Lung (tissue), 12 donors: ENCODE measurements around the gene CHST11. TPM values are rescaled to one million over a fixed set of nuclear protein-coding genes. Genes with fewer than 3 reads are reported as not detected.

ENCODE experiments used
- ATAC-seq: fragments of 200-7000 bp; cut with Tn5 transposase; one replicate; pipeline ENCODE4 v1.9.1; 2020; ENCODE audit warnings: moderate number of reproducible peaks; ENCODE audit not compliant: insufficient read depth, low FRiP score
- DNase-seq, 3 donors: peaks; one replicate each; pipeline ENCODE4 v3.0.0-alpha.2; 2013 to 2017
- H3K27ac ChIP-seq, 2 donors: one replicate each; pipeline ENCODE4 v1.5.1; 2013; ENCODE audit warnings: mild to moderate bottlenecking in 2 of 2, moderate library complexity in 2 of 2, control low read depth in 1 of 2, inconsistent platforms in 1 of 2, low read depth in 1 of 2, low read length in 1 of 2
- H3K27me3 ChIP-seq, 3 donors: one replicate each; pipeline ENCODE4 v1.5.1; 2013; ENCODE audit warnings: low read length in 2 of 3; ENCODE audit not compliant: control insufficient read depth in 3 of 3, insufficient read depth in 3 of 3
- H3K36me3 ChIP-seq, 4 donors: one replicate each; pipeline ENCODE4 v1.5.1; 2013; ENCODE audit warnings: low read length in 4 of 4, mild to moderate bottlenecking in 1 of 4, moderate library complexity in 1 of 4; ENCODE audit not compliant: control insufficient read depth in 4 of 4, insufficient read depth in 4 of 4
- H3K4me1 ChIP-seq, 5 donors: one replicate each; pipeline ENCODE4 v1.5.1; 2013; ENCODE audit warnings: low read length in 5 of 5, mild to moderate bottlenecking in 2 of 5, moderate library complexity in 1 of 5; ENCODE audit not compliant: control insufficient read depth in 5 of 5, insufficient read depth in 5 of 5
- H3K4me3 ChIP-seq: one replicate; pipeline ENCODE4 v1.5.1; 2013; ENCODE audit warnings: mild to moderate bottlenecking, control low read depth, moderate library complexity
- H3K9ac ChIP-seq, 2 donors: one replicate each; pipeline ENCODE4 v1.5.1; 2013; ENCODE audit warnings: low read length in 2 of 2, control low read depth in 1 of 2; ENCODE audit not compliant: insufficient read depth in 1 of 2
- H3K9me3 ChIP-seq, 4 donors: one replicate each; pipeline ENCODE4 v1.5.1; 2013; ENCODE audit warnings: low read length in 3 of 4, mild to moderate bottlenecking in 1 of 4, moderate library complexity in 1 of 4; ENCODE audit not compliant: control insufficient read depth in 4 of 4, insufficient read depth in 3 of 4
- CTCF ChIP-seq: IDR thresholded peaks from 2 replicates; pipeline ENCODE4 v1.5.1; 2012; ENCODE audit warnings: mild to moderate bottlenecking; ENCODE audit errors: control extremely low read depth, extremely low read depth
- WGBS, 2 donors: extraction: QIAGEN DNeasy Blood & Tissue Kit; methylation state at CpG; one replicate each; pipeline ENCODE4 v1.1.7; 2013; 5-methylcytosine and 5-hydroxymethylcytosine counted together
- polyA plus RNA-seq, 2 donors: library from polyadenylated mRNA; stranded (reverse); fragments of 200-250 nt; gene quantifications; one replicate each; pipeline ENCODE4 v1.2.1, GENCODE V29; 2013
- total RNA-seq, 2 donors: library from RNA; depleted of rRNA in 1 of 2; stranded (reverse); fragments of >200 nt in 1 of 2; gene quantifications; one replicate each; pipeline ENCODE4 v1.2.1, GENCODE V29; 2014 to 2021
- donor health status: control.
- donor health status: control.
- donor health status: Bipolar disorder and iron deficiency.
- donor health status: healthy.
- donor health status: DM: yes; HTN: yes; CAD: no.

Gene CHST11
- total and polyA plus RNA-seq, 4 donors, result 9.0 to 63.2 (median 27.7) TPM

DNA sequence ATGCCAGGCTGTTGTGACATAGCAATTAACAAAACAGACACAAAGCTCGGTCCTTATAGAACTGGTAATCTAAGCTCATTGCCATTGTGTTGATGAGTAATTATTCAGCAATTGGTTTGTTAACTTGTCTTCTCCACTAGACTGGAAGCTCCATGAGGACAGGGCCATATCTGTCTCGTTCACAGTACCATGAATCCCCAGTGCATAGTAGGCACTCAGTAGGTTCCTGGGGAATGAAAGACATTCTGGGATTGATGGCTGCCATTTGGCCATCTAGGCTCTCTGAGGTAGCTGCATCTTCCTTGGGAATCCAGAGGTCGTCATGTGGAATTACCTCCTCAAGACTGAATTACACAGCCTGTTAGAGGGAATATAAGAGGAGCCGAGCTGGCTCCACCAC lies 177.3 kb downstream of the CHST11 start:
- H3K4me1 ChIP-seq, result peaks cover 0 to 7% (median 5%) of the 10 kb centered on the region in 5 donors
- no peak for TF ChIP-seq CTCF
- H3K36me3 ChIP-seq, result no peaks in the 10 kb centered on the region
- H3K4me3 ChIP-seq, result no peak overlapping the region
- H3K9me3 ChIP-seq, result no peaks in the 10 kb centered on the region
- 94 to 97% methylated on average over 4 of the region's 4 CpGs for WGBS, 2 donors
- ATAC-seq (no peak), DNase-seq (no peak)
- H3K27ac ChIP-seq, result no peak overlapping the region
- H3K9ac ChIP-seq, result no peak overlapping the region
- no peaks in the 10 kb centered on the region for H3K27me3 ChIP-seq

GRCh38 chr12:104634852-104635251 lies 178.1 kb downstream of the CHST11 start:
- Histone ChIP-seq H3K4me3 (no peak overlapping the region), H3K27me3 (no peaks in the 10 kb centered on the region), H3K9ac (no peak overlapping the region), H3K4me1 (peaks cover 0 to 10% (median 5%) of the 10 kb centered on the region in 5 donors), H3K27ac (no peak overlapping the region), H3K9me3 (no peaks in the 10 kb centered on the region), H3K36me3 (no peaks in the 10 kb centered on the region)
- 96 to 99% methylated on average over 3 of the region's 3 CpGs for WGBS, 2 donors
- DNase-seq (no peak), ATAC-seq (no peak)
- TF ChIP-seq CTCF, result no peak

GRCh38 chr12:104635607-104636343 lies 179.0 kb downstream of the CHST11 start:
- no peaks in the 10 kb centered on the region for H3K27me3 ChIP-seq
- H3K9ac ChIP-seq, result no peak overlapping the region
- H3K9me3 ChIP-seq, result no peaks in the 10 kb centered on the region
- ATAC-seq, result no peak
- no peak overlapping the region for H3K4me3 ChIP-seq
- H3K27ac ChIP-seq, result no peak overlapping the region
- no peaks in the 10 kb centered on the region for H3K36me3 ChIP-seq
- peaks cover 0 to 10% (median 5%) of the 10 kb centered on the region in 5 donors for H3K4me1 ChIP-seq
- 97 to 99% methylated on average over 6 of the region's 6 CpGs for WGBS, 2 donors
- TF ChIP-seq CTCF, result no peak
- no peak for DNase-seq
